Smooth muscle cell (in vitro differentiated cells): ENCODE measurements around the gene BEX3. TPM values are rescaled to one million over a fixed set of nuclear protein-coding genes. Genes with fewer than 3 reads are reported as not detected.

Experiments
- DNase-seq: peaks from one replicate; lab custom pipeline; 2025; ENCODE audit not compliant: unreplicated experiment; lab: John Stamatoyannopoulos, UW
- H2AFZ ChIP-seq: fragments of 200-600 bp; sonication (generic); 2 replicates; pipeline ENCODE4 v1.6.0; 2016; ENCODE audit warnings: antibody characterized with exemption, low read depth, mild to moderate bottlenecking
- H3F3A ChIP-seq: fragments of 200-600 bp; sonication (generic); 2 replicates; pipeline ENCODE4 v1.6.0; 2017; ENCODE audit warnings: antibody characterized with exemption, low read depth
- H3K27ac ChIP-seq: fragments of 200-600 bp; sonication (generic); 2 replicates; pipeline ENCODE4 v1.5.1; 2016; ENCODE audit warnings: low read depth, mild to moderate bottlenecking
- H3K27me3 ChIP-seq: fragments of 200-600 bp; sonication (generic); 2 replicates; pipeline ENCODE4 v1.6.1; 2016; ENCODE audit warnings: low read depth, mild to moderate bottlenecking
- H3K36me3 ChIP-seq: fragments of 200-600 bp; sonication (generic); 2 replicates; pipeline ENCODE4 v1.5.1; 2016; ENCODE audit warnings: low read depth
- H3K4me1 ChIP-seq: fragments of 200-600 bp; sonication (generic); 2 replicates; pipeline ENCODE4 v1.5.1; 2016; ENCODE audit warnings: low read depth
- H3K4me2 ChIP-seq: fragments of 200-600 bp; sonication (generic); 2 replicates; pipeline ENCODE4 v1.6.0; 2016; ENCODE audit warnings: mild to moderate bottlenecking
- H3K4me3 ChIP-seq: fragments of 200-600 bp; sonication (generic); 2 replicates; pipeline ENCODE4 v1.5.1; 2016; ENCODE audit warnings: mild to moderate bottlenecking
- H3K79me2 ChIP-seq: fragments of 200-600 bp; sonication (generic); 2 replicates; pipeline ENCODE4 v1.6.0; 2016; ENCODE audit warnings: low read depth, mild to moderate bottlenecking
- H3K9ac ChIP-seq: fragments of 200-600 bp; sonication (generic); 2 replicates; pipeline ENCODE4 v1.6.0; 2016; ENCODE audit warnings: low read depth
- H3K9me3 ChIP-seq: fragments of 200-600 bp; sonication (generic); replicated peaks from 2 replicates; pipeline ENCODE4 v1.5.1; 2016; ENCODE audit warnings: low read depth
- H4K20me1 ChIP-seq: fragments of 200-600 bp; sonication (generic); 2 replicates; pipeline ENCODE4 v1.6.0; 2016; ENCODE audit warnings: low read depth
- WGBS: methylation state at CpG from one replicate; pipeline ENCODE4 v1.1.7; 2016; ENCODE audit warnings: low lambda C conversion rate; 5-methylcytosine and 5-hydroxymethylcytosine counted together
- polyA plus RNA-seq: library from polyadenylated mRNA; unstranded; fragments of >200 nt; fragmentation: Nextera tagmentation; extraction: Ambion mirVana; gene quantifications from 2 replicates; pipeline ENCODE4 v1.2.1, GENCODE V29; 2016
- small RNA-seq: library from RNA; depleted of rRNA; stranded (forward); fragments of <200 nt; gene quantifications from one replicate; pipeline ENCODE3, GENCODE V24; 2014
- total RNA-seq: library from RNA; depleted of rRNA; stranded (reverse); fragments of >200 nt; gene quantifications from 2 replicates; pipeline ENCODE4 v1.2.3, GENCODE V29; 2014
- TF ChIP-seq, protein P1 (sequence below): fragments of 200-600 bp; sonication (generic); IDR thresholded peaks from 2 replicates; pipeline ENCODE4 v1.5.1; 2017; ENCODE audit warnings: borderline replicate concordance, mild to moderate bottlenecking, antibody characterized with exemption; ENCODE audit not compliant: insufficient read depth, poor library complexity, severe bottlenecking

The BEX3 gene
- total and polyA plus RNA-seq, 2 experiments from 2014 or later: 259 to 554 TPM

DNA sequence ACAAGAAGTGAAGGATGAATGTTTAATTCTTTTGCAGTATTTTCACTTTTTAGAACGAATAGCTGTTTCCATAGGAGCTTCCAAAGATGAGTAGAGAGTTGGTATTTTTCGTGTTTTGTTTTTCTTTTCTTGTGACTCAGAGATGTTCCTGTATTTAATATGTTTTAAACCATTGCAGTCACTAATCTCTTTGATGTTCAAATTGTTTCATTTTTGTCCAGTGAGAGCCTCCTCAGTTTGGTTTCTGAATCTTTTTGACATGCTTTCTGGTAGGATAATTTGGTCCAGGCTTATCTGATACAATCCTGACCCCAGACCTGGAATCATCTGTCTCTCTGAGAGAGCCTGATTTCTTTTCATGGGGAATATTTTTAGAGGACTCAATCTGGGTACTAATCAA lies 41.6 kb downstream of the BEX3 start:
- no peak for DNase-seq
- no peaks in the 10 kb centered on the region for H3K9me3 ChIP-seq
- no peaks in the 10 kb centered on the region for H4K20me1 ChIP-seq
- no peak overlapping the region for H3K27ac ChIP-seq
- H3K79me2 ChIP-seq: no peaks in the 10 kb centered on the region
- TF ChIP-seq, protein P1, sequence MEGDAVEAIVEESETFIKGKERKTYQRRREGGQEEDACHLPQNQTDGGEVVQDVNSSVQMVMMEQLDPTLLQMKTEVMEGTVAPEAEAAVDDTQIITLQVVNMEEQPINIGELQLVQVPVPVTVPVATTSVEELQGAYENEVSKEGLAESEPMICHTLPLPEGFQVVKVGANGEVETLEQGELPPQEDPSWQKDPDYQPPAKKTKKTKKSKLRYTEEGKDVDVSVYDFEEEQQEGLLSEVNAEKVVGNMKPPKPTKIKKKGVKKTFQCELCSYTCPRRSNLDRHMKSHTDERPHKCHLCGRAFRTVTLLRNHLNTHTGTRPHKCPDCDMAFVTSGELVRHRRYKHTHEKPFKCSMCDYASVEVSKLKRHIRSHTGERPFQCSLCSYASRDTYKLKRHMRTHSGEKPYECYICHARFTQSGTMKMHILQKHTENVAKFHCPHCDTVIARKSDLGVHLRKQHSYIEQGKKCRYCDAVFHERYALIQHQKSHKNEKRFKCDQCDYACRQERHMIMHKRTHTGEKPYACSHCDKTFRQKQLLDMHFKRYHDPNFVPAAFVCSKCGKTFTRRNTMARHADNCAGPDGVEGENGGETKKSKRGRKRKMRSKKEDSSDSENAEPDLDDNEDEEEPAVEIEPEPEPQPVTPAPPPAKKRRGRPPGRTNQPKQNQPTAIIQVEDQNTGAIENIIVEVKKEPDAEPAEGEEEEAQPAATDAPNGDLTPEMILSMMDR: no peak
- WGBS: 55% methylated on average over 2 of the region's 2 CpGs
- H2AFZ ChIP-seq: no peak overlapping the region
- H3F3A ChIP-seq: no peaks in the 10 kb centered on the region
- no peaks in the 10 kb centered on the region for H3K4me1 ChIP-seq
- no peaks in the 10 kb centered on the region for H3K27me3 ChIP-seq
- no peak overlapping the region for H3K4me3 ChIP-seq
- no peak overlapping the region for H3K9ac ChIP-seq
- no peak overlapping the region for H3K4me2 ChIP-seq
- H3K36me3 ChIP-seq: no peaks in the 10 kb centered on the region

DNA sequence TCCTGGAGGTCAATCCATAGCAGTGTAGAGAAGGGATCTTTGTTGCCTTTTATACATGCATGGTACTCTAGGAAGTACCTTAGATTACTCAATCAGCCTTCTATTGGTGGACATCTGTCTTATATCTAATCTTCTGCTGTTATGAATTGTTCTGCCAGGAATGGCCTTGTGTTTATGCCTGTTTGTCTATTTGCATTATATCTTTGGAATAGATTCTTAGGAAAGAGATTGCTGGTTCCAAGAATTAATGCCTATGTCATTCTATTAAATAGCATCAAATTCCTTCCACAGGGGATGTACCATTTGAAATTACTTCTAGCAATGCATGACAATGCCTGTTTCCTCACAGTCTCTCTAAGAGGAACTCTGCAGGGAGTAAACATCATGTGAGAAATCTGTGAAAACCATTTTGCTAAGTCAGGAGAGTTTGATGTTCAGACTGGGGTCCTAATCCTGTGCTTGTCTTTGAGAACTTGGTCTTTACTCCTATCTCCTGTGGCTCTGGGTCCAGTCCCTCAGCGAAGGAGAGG lies 42.5 kb downstream of the BEX3 start:
- no peaks in the 10 kb centered on the region for H3K27me3 ChIP-seq
- H3K4me3 ChIP-seq: no peak overlapping the region
- TF ChIP-seq, protein P1: no peak
- no peak overlapping the region for H3K27ac ChIP-seq
- no peak overlapping the region for H3K4me2 ChIP-seq
- H3F3A ChIP-seq: no peaks in the 10 kb centered on the region
- no peak overlapping the region for H3K9ac ChIP-seq
- no peak for DNase-seq
- WGBS: 63% methylated on average over 1 of the region's 1 CpG
- no peaks in the 10 kb centered on the region for H3K79me2 ChIP-seq
- no peaks in the 10 kb centered on the region for H3K36me3 ChIP-seq
- no peaks in the 10 kb centered on the region for H3K4me1 ChIP-seq
- H2AFZ ChIP-seq: no peak overlapping the region
- H3K9me3 ChIP-seq: no peaks in the 10 kb centered on the region
- H4K20me1 ChIP-seq: no peaks in the 10 kb centered on the region

DNA sequence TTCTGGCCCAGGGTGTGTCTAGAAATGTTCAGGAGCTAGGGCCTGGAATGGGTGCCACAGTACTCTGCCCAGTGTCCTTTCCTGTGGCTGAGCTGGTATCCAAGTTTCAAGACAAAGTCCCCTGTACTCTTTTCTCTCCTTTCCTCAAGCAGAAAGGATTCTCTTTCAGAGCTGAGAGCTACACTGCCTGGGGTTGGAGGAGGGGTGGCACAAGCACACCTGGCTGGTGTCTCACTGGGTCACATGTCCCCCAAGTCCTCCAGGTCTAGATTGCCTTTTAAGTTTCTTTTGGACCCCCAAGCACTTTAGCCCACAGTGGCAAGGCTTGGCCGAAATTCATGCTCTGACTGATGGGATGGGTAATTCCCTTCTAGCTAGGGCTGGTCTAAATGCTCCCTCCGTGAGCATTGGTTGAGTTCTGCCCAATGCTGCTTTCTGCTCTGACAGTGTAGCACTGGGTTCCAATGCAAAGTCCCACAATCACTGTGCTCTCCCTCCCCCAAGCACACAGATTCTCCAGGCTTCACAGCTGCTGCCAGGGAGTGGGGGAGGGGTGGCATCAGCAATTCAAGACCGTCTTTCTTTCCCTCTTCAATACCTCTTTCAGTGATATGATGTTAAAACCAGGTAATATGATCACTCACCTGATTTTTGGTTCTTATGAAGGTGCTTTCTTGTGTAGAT lies 47.8 kb downstream of the BEX3 start:
- Histone ChIP-seq H3K9ac (no peak overlapping the region), H3K4me2 (no peak overlapping the region), H3K27me3 (no peaks in the 10 kb centered on the region), H3K79me2 (no peaks in the 10 kb centered on the region), H3K36me3 (no peaks in the 10 kb centered on the region), H3K4me3 (no peak overlapping the region), H2AFZ (no peak overlapping the region), H3F3A (no peaks in the 10 kb centered on the region), H4K20me1 (no peaks in the 10 kb centered on the region), H3K9me3 (no peaks in the 10 kb centered on the region), H3K4me1 (no peaks in the 10 kb centered on the region), H3K27ac (no peak overlapping the region)
- TF ChIP-seq, protein P1: no peak
- 49% methylated on average over 3 of the region's 3 CpGs for WGBS
- DNase-seq: no peak

Small RNA genes within 50 kb of the gene (small RNA-seq; reads per million reads assigned to genes)
- not detected for gene Z92846.1

Other genes with a start within 250 kb of the BEX3 start
- gene BEX4, start 161.4 kb upstream of the BEX3 start, total RNA-seq: 48.7 and 50.3 TPM in 2 replicates
- 89.9 and 107 TPM in 2 replicates for gene BEX4, start 161.4 kb upstream of the BEX3 start, polyA plus RNA-seq
- 157 and 187 TPM in 2 replicates for gene TCEAL8, start 121.4 kb upstream of the BEX3 start, total RNA-seq
- 113 and 140 TPM in 2 replicates for gene TCEAL8, start 121.4 kb upstream of the BEX3 start, polyA plus RNA-seq
- not detected in 2 replicates for gene TCEAL5, start 99.8 kb upstream of the BEX3 start, total RNA-seq
- not detected in 2 replicates for gene TCEAL5, start 99.8 kb upstream of the BEX3 start, polyA plus RNA-seq
- gene BEX2, start 65.5 kb upstream of the BEX3 start, total RNA-seq: 4.7 and 6.6 TPM in 2 replicates
- gene BEX2, start 65.5 kb upstream of the BEX3 start, polyA plus RNA-seq: 3.6 and 6.3 TPM in 2 replicates
- gene TCEAL7, start 46.3 kb upstream of the BEX3 start, total RNA-seq: 19.7 and 32.1 TPM in 2 replicates
- gene TCEAL7, start 46.3 kb upstream of the BEX3 start, polyA plus RNA-seq: 13.8 and 21.4 TPM in 2 replicates
- 255 and 302 TPM in 2 replicates for gene TCEAL9, start 20.0 kb upstream of the BEX3 start, total RNA-seq
- 232 and 267 TPM in 2 replicates for gene TCEAL9, start 20.0 kb upstream of the BEX3 start, polyA plus RNA-seq
- 0.13 and 0.49 TPM in 2 replicates for gene RAB40A, start 143.0 kb downstream of the BEX3 start, total RNA-seq
- 0.63 and 0.85 TPM in 2 replicates for gene RAB40A, start 143.0 kb downstream of the BEX3 start, polyA plus RNA-seq
- gene TCEAL4, start 209.0 kb downstream of the BEX3 start, total RNA-seq: 40.2 and 51.3 TPM in 2 replicates
- gene TCEAL4, start 209.0 kb downstream of the BEX3 start, polyA plus RNA-seq: 74.4 and 76.2 TPM in 2 replicates
- gene TCEAL3, start 231.4 kb downstream of the BEX3 start, total RNA-seq: 14.0 and 29.6 TPM in 2 replicates
- gene TCEAL3, start 231.4 kb downstream of the BEX3 start, polyA plus RNA-seq: 48.0 and 52.4 TPM in 2 replicates